CD8-positive, alpha-beta memory T cell (primary cell): ENCODE results near the gene PJA2. TPM values are rescaled to one million over a fixed set of nuclear protein-coding genes. Genes with fewer than 3 reads are reported as not detected.

ENCODE experiments used
- CTCF ChIA-PET: fragments of 350-600 bp; sonication (Branson Sonifier 250); formaldehyde crosslinking; loops from one replicate; lab custom pipeline; 2021; ENCODE audit warnings: antibody characterized with exemption; lab: Charles Lee
- POLR2A ChIA-PET: fragments of 350-600 bp; sonication (Branson Sonifier 250); formaldehyde crosslinking; loops from one replicate; lab custom pipeline; 2021; ENCODE audit warnings: antibody characterized with exemption; lab: Charles Lee
- DNase-seq, 5 donors: peaks; one replicate each; pipeline versions ENCODE4 v3.0.0 to v3.0.0-alpha.2; 2020 to 2022; ENCODE audit warnings: mixed read lengths in 1 of 5
- H3K27ac ChIP-seq: one replicate; pipeline ENCODE4 v1.7.0; 2013; ENCODE audit warnings: low read depth, mild to moderate bottlenecking, low read length, moderate library complexity
- H3K27me3 ChIP-seq: 2 replicates; pipeline ENCODE4 v1.7.0; 2013; ENCODE audit warnings: low read length, mild to moderate bottlenecking; ENCODE audit not compliant: insufficient read depth, poor library complexity, severe bottlenecking
- H3K36me3 ChIP-seq: 2 replicates; pipeline ENCODE4 v1.7.0; 2013; ENCODE audit warnings: mild to moderate bottlenecking, low read length, moderate library complexity; ENCODE audit not compliant: insufficient read depth
- H3K4me1 ChIP-seq: 2 replicates; pipeline ENCODE4 v1.7.0; 2013; ENCODE audit warnings: mild to moderate bottlenecking, low read length, moderate library complexity; ENCODE audit not compliant: insufficient read depth
- H3K4me3 ChIP-seq: 2 replicates; pipeline ENCODE4 v1.7.0; 2013; ENCODE audit warnings: mild to moderate bottlenecking, low read length
- H3K9me3 ChIP-seq: 2 replicates; pipeline ENCODE4 v1.7.0; 2013; ENCODE audit warnings: mild to moderate bottlenecking, low read length
- H3K27ac Mint-ChIP-seq, 8 donors: one replicate each; pipeline ENCODE4 v1.8.0; 2020 to 2021; ENCODE audit warnings: mixed read lengths in 8 of 8, mild to moderate bottlenecking in 6 of 8, inconsistent platforms in 3 of 8, moderate library complexity in 3 of 8
- H3K27me3 Mint-ChIP-seq, 2 donors: one replicate each; pipeline ENCODE4 v1.8.0; 2020 to 2021; ENCODE audit warnings: mixed read lengths in 2 of 2, mild to moderate bottlenecking in 1 of 2, moderate library complexity in 1 of 2
- H3K36me3 Mint-ChIP-seq, 3 donors: one replicate each; pipeline ENCODE4 v1.8.0; 2020 to 2021; ENCODE audit warnings: mixed read lengths in 3 of 3, inconsistent platforms in 1 of 3, mild to moderate bottlenecking in 1 of 3
- H3K4me1 Mint-ChIP-seq, 3 donors: one replicate each; pipeline ENCODE4 v1.8.0; 2020 to 2021; ENCODE audit warnings: mixed read lengths in 3 of 3, inconsistent platforms in 1 of 3, mild to moderate bottlenecking in 1 of 3
- H3K4me3 Mint-ChIP-seq, 7 donors: one replicate each; pipeline ENCODE4 v1.8.0; 2020 to 2021; ENCODE audit warnings: mixed read lengths in 7 of 7, mild to moderate bottlenecking in 6 of 7, moderate library complexity in 4 of 7, inconsistent platforms in 2 of 7
- H3K9me3 Mint-ChIP-seq, 5 donors: one replicate each; pipeline ENCODE4 v1.8.0; 2020 to 2022; ENCODE audit warnings: mixed read lengths in 5 of 5, mild to moderate bottlenecking in 3 of 5, moderate library complexity in 2 of 5, inconsistent platforms in 1 of 5
- polyA plus RNA-seq: library from polyadenylated mRNA; unstranded; fragments of 300-500 nt; fragmentation: Illumina TruSeq; gene quantifications from one replicate; pipeline ENCODE4 v1.2.3, GENCODE V29; 2021
- total RNA-seq, 2 experiments: library from RNA; stranded (reverse); gene quantifications; one replicate each; pipeline ENCODE4 v1.2.3, GENCODE V29; 2021

The PJA2 gene
- total and polyA plus RNA-seq, 3 experiments from 2014 or later = 37.5 to 54.8 (median 39.5) TPM

- H3K9me3 ChIP-seq = no peaks in the 10 kb centered on the region
- H3K27me3 Mint-ChIP-seq = peaks cover 0 to 3% of the 10 kb centered on the region in 2 donors
- ChIA-PET POLR2A (no interaction called here), CTCF (no interaction called here)
- H3K4me3 Mint-ChIP-seq = no peak overlapping the region
- peaks cover 0 to 6% (median 0%) of the 10 kb centered on the region in 3 donors for H3K36me3 Mint-ChIP-seq
- H3K4me1 ChIP-seq = no peaks in the 10 kb centered on the region
- no peaks in the 10 kb centered on the region for H3K36me3 ChIP-seq
- no peak for DNase-seq
- no peak overlapping the region for H3K27ac Mint-ChIP-seq
- H3K27ac ChIP-seq = no peak overlapping the region
- no peaks in the 10 kb centered on the region for H3K9me3 Mint-ChIP-seq
- H3K27me3 ChIP-seq = no peaks in the 10 kb centered on the region
- H3K4me1 Mint-ChIP-seq = no peaks in the 10 kb centered on the region
- no peak overlapping the region for H3K4me3 ChIP-seq
These were observed 97.1 kb downstream of the PJA2 start for GRCh38 chr5:109312695-109313094.

- H3K27me3 ChIP-seq = no peaks in the 10 kb centered on the region
- no peaks in the 10 kb centered on the region for H3K9me3 Mint-ChIP-seq
- POLR2A ChIA-PET = no interaction called here
- H3K4me1 Mint-ChIP-seq = no peaks in the 10 kb centered on the region
- CTCF ChIA-PET = no interaction called here
- H3K4me3 ChIP-seq = no peak overlapping the region
- no peaks in the 10 kb centered on the region for H3K9me3 ChIP-seq
- no peak overlapping the region for H3K4me3 Mint-ChIP-seq
- DNase-seq = no peak
- H3K27ac Mint-ChIP-seq = no peak overlapping the region
- no peak overlapping the region for H3K27ac ChIP-seq
- H3K36me3 Mint-ChIP-seq = peaks cover 0 to 2% (median 0%) of the 10 kb centered on the region in 3 donors
- H3K36me3 ChIP-seq = no peaks in the 10 kb centered on the region
- no peaks in the 10 kb centered on the region for H3K4me1 ChIP-seq
- peaks cover 0 to 5% of the 10 kb centered on the region in 2 donors for H3K27me3 Mint-ChIP-seq
These were observed 99.5 kb downstream of the PJA2 start for GRCh38 chr5:109310315-109310714.

GRCh38 chr5:109309326-109310063 lies 100.3 kb downstream of the PJA2 start:
- POLR2A ChIA-PET = no interaction called here
- no peak overlapping the region for H3K4me3 ChIP-seq
- no peaks in the 10 kb centered on the region for H3K4me1 ChIP-seq
- H3K36me3 Mint-ChIP-seq = peaks cover 0 to 2% (median 0%) of the 10 kb centered on the region in 3 donors
- peak overlapping the region in 1 of 7 donors; percentile 59 for H3K4me3 Mint-ChIP-seq
- CTCF ChIA-PET = interaction anchor here (0.8 kb wide), 1 partner anchor 130 kb away, joined by 3 read pairs; no protein-coding TSS in a partner anchor
- no peak for DNase-seq
- H3K27ac ChIP-seq = no peak overlapping the region
- no peak overlapping the region for H3K27ac Mint-ChIP-seq
- H3K27me3 ChIP-seq = no peaks in the 10 kb centered on the region
- H3K36me3 ChIP-seq = no peaks in the 10 kb centered on the region
- no peaks in the 10 kb centered on the region for H3K4me1 Mint-ChIP-seq
- H3K9me3 Mint-ChIP-seq = no peaks in the 10 kb centered on the region
- no peaks in the 10 kb centered on the region for H3K9me3 ChIP-seq
- peaks cover 0 to 5% of the 10 kb centered on the region in 2 donors for H3K27me3 Mint-ChIP-seq

GRCh38 chr5:109307951-109308350 lies 101.8 kb downstream of the PJA2 start:
- DNase-seq = no peak
- POLR2A ChIA-PET = no interaction called here
- no peaks in the 10 kb centered on the region for H3K36me3 ChIP-seq
- Mint-ChIP-seq H3K27me3 (peaks cover 0 to 5% of the 10 kb centered on the region in 2 donors), H3K4me3 (no peak overlapping the region), H3K4me1 (no peaks in the 10 kb centered on the region), H3K27ac (no peak overlapping the region), H3K9me3 (no peaks in the 10 kb centered on the region), H3K36me3 (peaks cover 0 to 2% (median 0%) of the 10 kb centered on the region in 3 donors)
- no peaks in the 10 kb centered on the region for H3K27me3 ChIP-seq
- H3K27ac ChIP-seq = no peak overlapping the region
- H3K4me1 ChIP-seq = no peaks in the 10 kb centered on the region
- no peak overlapping the region for H3K4me3 ChIP-seq
- CTCF ChIA-PET = no interaction called here
- no peaks in the 10 kb centered on the region for H3K9me3 ChIP-seq

GRCh38 chr5:109307456-109307855 lies 102.3 kb downstream of the PJA2 start:
- H3K36me3 ChIP-seq = no peaks in the 10 kb centered on the region
- ChIA-PET POLR2A (no interaction called here), CTCF (no interaction called here)
- DNase-seq = no peak
- Mint-ChIP-seq H3K4me1 (no peaks in the 10 kb centered on the region), H3K27ac (no peak overlapping the region), H3K27me3 (peaks cover 0 to 5% of the 10 kb centered on the region in 2 donors), H3K36me3 (peaks cover 0 to 2% (median 0%) of the 10 kb centered on the region in 3 donors), H3K9me3 (no peaks in the 10 kb centered on the region), H3K4me3 (no peak overlapping the region)
- H3K27ac ChIP-seq = no peak overlapping the region
- H3K4me1 ChIP-seq = no peaks in the 10 kb centered on the region
- H3K27me3 ChIP-seq = no peaks in the 10 kb centered on the region
- no peaks in the 10 kb centered on the region for H3K9me3 ChIP-seq
- no peak overlapping the region for H3K4me3 ChIP-seq

GRCh38 chr5:109305352-109305751 lies 104.4 kb downstream of the PJA2 start:
- no peak overlapping the region for H3K4me3 ChIP-seq
- DNase-seq = no peak
- no peaks in the 10 kb centered on the region for H3K27me3 ChIP-seq
- ChIA-PET POLR2A (no interaction called here), CTCF (no interaction called here)
- no peaks in the 10 kb centered on the region for H3K36me3 ChIP-seq
- Mint-ChIP-seq H3K4me3 (no peak overlapping the region), H3K9me3 (no peaks in the 10 kb centered on the region), H3K36me3 (no peaks in the 10 kb centered on the region), H3K27ac (no peak overlapping the region), H3K27me3 (peaks cover 0 to 5% of the 10 kb centered on the region in 2 donors), H3K4me1 (no peaks in the 10 kb centered on the region)
- H3K27ac ChIP-seq = no peak overlapping the region
- no peaks in the 10 kb centered on the region for H3K9me3 ChIP-seq
- no peaks in the 10 kb centered on the region for H3K4me1 ChIP-seq

- no peaks in the 10 kb centered on the region for H3K4me1 ChIP-seq
- H3K36me3 Mint-ChIP-seq = no peaks in the 10 kb centered on the region
- POLR2A ChIA-PET = no interaction called here
- no peaks in the 10 kb centered on the region for H3K36me3 ChIP-seq
- H3K27ac ChIP-seq = no peak overlapping the region
- no peaks in the 10 kb centered on the region for H3K9me3 ChIP-seq
- H3K4me1 Mint-ChIP-seq = no peaks in the 10 kb centered on the region
- H3K27me3 Mint-ChIP-seq = peaks cover 0 to 5% of the 10 kb centered on the region in 2 donors
- H3K4me3 Mint-ChIP-seq = no peak overlapping the region
- no peak for DNase-seq
- H3K4me3 ChIP-seq = no peak overlapping the region
- no peaks in the 10 kb centered on the region for H3K9me3 Mint-ChIP-seq
- no peaks in the 10 kb centered on the region for H3K27me3 ChIP-seq
- CTCF ChIA-PET = no interaction called here
- H3K27ac Mint-ChIP-seq = no peak overlapping the region
These were observed 105.5 kb downstream of the PJA2 start for GRCh38 chr5:109304309-109304708.

GRCh38 chr5:109300367-109300766 lies 109.4 kb downstream of the PJA2 start:
- no peak overlapping the region for H3K4me3 ChIP-seq
- Mint-ChIP-seq H3K9me3 (peaks cover 0 to 2% (median 0%) of the 10 kb centered on the region in 5 donors), H3K27me3 (no peaks in the 10 kb centered on the region), H3K36me3 (peaks cover under 1 to 2% (median under 1%) of the 10 kb centered on the region in 3 donors), H3K4me1 (no peaks in the 10 kb centered on the region), H3K4me3 (no peak overlapping the region), H3K27ac (no peak overlapping the region)
- no peaks in the 10 kb centered on the region for H3K27me3 ChIP-seq
- no peaks in the 10 kb centered on the region for H3K36me3 ChIP-seq
- no peak overlapping the region for H3K27ac ChIP-seq
- no peaks in the 10 kb centered on the region for H3K4me1 ChIP-seq
- CTCF ChIA-PET = no interaction called here
- POLR2A ChIA-PET = no interaction called here
- H3K9me3 ChIP-seq = no peaks in the 10 kb centered on the region
- no peak for DNase-seq
